Immature natural killer cell (primary cell): ENCODE data around the gene ANKRD55. TPM values are rescaled to one million over a fixed set of nuclear protein-coding genes. Genes with fewer than 3 reads are reported as not detected.
"Not testable (repeated sequence)": the region's sequence is repeated elsewhere in the genome, so short reads cannot be mapped to it uniquely, and the experiment has no call there.

ENCODE experiments used
- DNase-seq, 3 donors: peaks; one replicate each; pipeline ENCODE4 v3.0.0; 2022; ENCODE audit warnings: mixed read lengths in 1 of 3
- H3K27ac Mint-ChIP-seq, 6 donors: one replicate each; pipeline ENCODE4 v1.8.0; 2020; ENCODE audit warnings: mixed read lengths in 6 of 6, mild to moderate bottlenecking in 5 of 6, inconsistent platforms in 4 of 6, moderate library complexity in 3 of 6
- H3K27me3 Mint-ChIP-seq, 3 donors: one replicate each; pipeline ENCODE4 v1.8.0; 2020 to 2021; ENCODE audit warnings: low read depth in 3 of 3, mild to moderate bottlenecking in 3 of 3, mixed read lengths in 3 of 3, moderate library complexity in 3 of 3, inconsistent platforms in 1 of 3
- H3K36me3 Mint-ChIP-seq, 3 donors: one replicate each; pipeline ENCODE4 v1.8.0; 2020; ENCODE audit warnings: mixed read lengths in 3 of 3, inconsistent platforms in 2 of 3, mild to moderate bottlenecking in 2 of 3
- H3K4me1 Mint-ChIP-seq, 2 donors: one replicate each; pipeline ENCODE4 v1.8.0; 2020; ENCODE audit warnings: inconsistent platforms in 2 of 2, mild to moderate bottlenecking in 2 of 2, mixed read lengths in 2 of 2, moderate library complexity in 1 of 2
- H3K4me3 Mint-ChIP-seq, 5 donors: one replicate each; pipeline ENCODE4 v1.8.0; 2020; ENCODE audit warnings: mild to moderate bottlenecking in 5 of 5, mixed read lengths in 5 of 5, inconsistent platforms in 3 of 5, moderate library complexity in 3 of 5
- H3K9me3 Mint-ChIP-seq, 6 donors: one replicate each; pipeline ENCODE4 v1.8.0; 2020; ENCODE audit warnings: mild to moderate bottlenecking in 6 of 6, mixed read lengths in 6 of 6, inconsistent platforms in 4 of 6, moderate library complexity in 3 of 6
- polyA plus RNA-seq, 3 donors: library from polyadenylated mRNA; unstranded; fragments of 300-500 nt; fragmentation: Illumina TruSeq; gene quantifications; one replicate each; pipeline ENCODE4 v1.2.3, GENCODE V29; 2021

Gene ANKRD55
- polyA plus RNA-seq, 3 donors from 2014 or later, result 0.17 TPM; not detected in 2

- Mint-ChIP-seq H3K4me3 (no peak overlapping the region), H3K27ac (no peak overlapping the region), H3K4me1 (peaks cover 0 to 15% of the 10 kb centered on the region in 2 donors)
These were observed 71.2 kb downstream of the ANKRD55 start for GRCh38 chr5:56161927-56162326.

GRCh38 chr5:56161439-56161823 lies 71.7 kb downstream of the ANKRD55 start:
- Mint-ChIP-seq H3K27ac (no peak overlapping the region), H3K9me3 (no peaks in the 10 kb centered on the region), H3K4me3 (no peak overlapping the region), H3K27me3 (peaks cover 0 to 1% (median 0%) of the 10 kb centered on the region in 3 donors), H3K4me1 (peaks cover 4 to 20% of the 10 kb centered on the region in 2 donors), H3K36me3 (no peaks in the 10 kb centered on the region)
- no peak for DNase-seq

More at GRCh38 chr5:56161927-56162326, 71.2 kb downstream of the ANKRD55 start:
- no peaks in the 10 kb centered on the region for H3K36me3 Mint-ChIP-seq
- H3K27me3 Mint-ChIP-seq, result peaks cover 0 to 1% (median 0%) of the 10 kb centered on the region in 3 donors
- no peaks in the 10 kb centered on the region for H3K9me3 Mint-ChIP-seq
- DNase-seq, result no peak

GRCh38 chr5:56160723-56161438 lies 72.2 kb downstream of the ANKRD55 start:
- Mint-ChIP-seq H3K36me3 (no peaks in the 10 kb centered on the region), H3K4me1 (peaks cover 5 to 26% of the 10 kb centered on the region in 2 donors), H3K9me3 (no peaks in the 10 kb centered on the region), H3K4me3 (no peak overlapping the region), H3K27me3 (no peaks in the 10 kb centered on the region), H3K27ac (no peak overlapping the region)
- no peak for DNase-seq

GRCh38 chr5:56159521-56159947 lies 73.6 kb downstream of the ANKRD55 start:
- H3K27me3 Mint-ChIP-seq, result peaks cover 0 to 2% (median 2%) of the 10 kb centered on the region in 3 donors
- H3K4me3 Mint-ChIP-seq, result no peak overlapping the region
- H3K36me3 Mint-ChIP-seq, result no peaks in the 10 kb centered on the region
- no peak for DNase-seq
- H3K9me3 Mint-ChIP-seq, result no peaks in the 10 kb centered on the region
- H3K4me1 Mint-ChIP-seq, result peaks cover 5 to 27% of the 10 kb centered on the region in 2 donors
- H3K27ac Mint-ChIP-seq, result no peak overlapping the region

- Mint-ChIP-seq H3K36me3 (no peaks in the 10 kb centered on the region), H3K27me3 (peaks cover 0 to 2% (median 2%) of the 10 kb centered on the region in 3 donors), H3K4me3 (no peak overlapping the region), H3K4me1 (peaks cover 5 to 27% of the 10 kb centered on the region in 2 donors), H3K27ac (no peak overlapping the region), H3K9me3 (no peaks in the 10 kb centered on the region)
- no peak for DNase-seq
These were observed 74.7 kb downstream of the ANKRD55 start for GRCh38 chr5:56158331-56158960.

GRCh38 chr5:56157191-56157621 lies 75.9 kb downstream of the ANKRD55 start:
- not testable (repeated sequence) for DNase-seq, H3K36me3 Mint-ChIP-seq, H3K27me3 Mint-ChIP-seq, H3K4me3 Mint-ChIP-seq, H3K9me3 Mint-ChIP-seq, H3K27ac Mint-ChIP-seq
- peaks cover 12 to 35% of the 10 kb centered on the region in 2 donors for H3K4me1 Mint-ChIP-seq

GRCh38 chr5:56156585-56157190 lies 76.4 kb downstream of the ANKRD55 start:
- DNase-seq, result peak; percentile 25 to 34 (median 27)
- H3K4me3 Mint-ChIP-seq, H3K9me3 Mint-ChIP-seq, H3K27me3 Mint-ChIP-seq, H3K36me3 Mint-ChIP-seq: not testable (repeated sequence)
- peak overlapping the region in 3 of 6 donors; percentile 0 to 58 (median 29) for H3K27ac Mint-ChIP-seq
- peaks cover 12 to 36% of the 10 kb centered on the region in 2 donors for H3K4me1 Mint-ChIP-seq

- H3K36me3 Mint-ChIP-seq, result no peaks in the 10 kb centered on the region
- no peak overlapping the region for H3K4me3 Mint-ChIP-seq
- peak overlapping the region in 3 of 6 donors; percentile 0 to 38 (median 29) for H3K27ac Mint-ChIP-seq
- peaks cover 0 to 2% (median 2%) of the 10 kb centered on the region in 3 donors for H3K27me3 Mint-ChIP-seq
- peak in 1 of 3 donors; percentile 1 for DNase-seq
- H3K9me3 Mint-ChIP-seq, result no peaks in the 10 kb centered on the region
- peaks cover 12 to 30% of the 10 kb centered on the region in 2 donors for H3K4me1 Mint-ChIP-seq
These were observed 77.0 kb downstream of the ANKRD55 start for GRCh38 chr5:56155992-56156584.

- DNase-seq, result no peak
- H3K27me3 Mint-ChIP-seq, result peaks cover 0 to 2% (median 2%) of the 10 kb centered on the region in 3 donors
- no peaks in the 10 kb centered on the region for H3K9me3 Mint-ChIP-seq
- peaks cover 12 to 30% of the 10 kb centered on the region in 2 donors for H3K4me1 Mint-ChIP-seq
- H3K36me3 Mint-ChIP-seq, result no peaks in the 10 kb centered on the region
- no peak overlapping the region for H3K27ac Mint-ChIP-seq
- H3K4me3 Mint-ChIP-seq, result no peak overlapping the region
These were observed 78.2 kb downstream of the ANKRD55 start for GRCh38 chr5:56154732-56155484.

- H3K27me3 Mint-ChIP-seq, result peaks cover 2 to 4% (median 3%) of the 10 kb centered on the region in 3 donors
- no peak for DNase-seq
- peaks cover 12 to 29% of the 10 kb centered on the region in 2 donors for H3K4me1 Mint-ChIP-seq
- peak overlapping the region in 2 of 5 donors; percentile 2 to 4 for H3K4me3 Mint-ChIP-seq
- H3K27ac Mint-ChIP-seq, result peak overlapping the region in 1 of 6 donors; percentile 5
- no peaks in the 10 kb centered on the region for H3K9me3 Mint-ChIP-seq
- no peaks in the 10 kb centered on the region for H3K36me3 Mint-ChIP-seq
These were observed 80.7 kb downstream of the ANKRD55 start for GRCh38 chr5:56152437-56152836.

GRCh38 chr5:56150756-56151155 lies 82.4 kb downstream of the ANKRD55 start:
- H3K27me3 Mint-ChIP-seq, DNase-seq, H3K36me3 Mint-ChIP-seq, H3K9me3 Mint-ChIP-seq, H3K27ac Mint-ChIP-seq, H3K4me3 Mint-ChIP-seq: not testable (repeated sequence)
- peaks cover 7 to 13% of the 10 kb centered on the region in 2 donors for H3K4me1 Mint-ChIP-seq

- Mint-ChIP-seq H3K4me3 (no peak overlapping the region), H3K27ac (no peak overlapping the region), H3K4me1 (peaks cover 7 to 13% of the 10 kb centered on the region in 2 donors), H3K27me3 (peaks cover 0 to 4% (median 2%) of the 10 kb centered on the region in 3 donors), H3K36me3 (no peaks in the 10 kb centered on the region), H3K9me3 (no peaks in the 10 kb centered on the region)
- no peak for DNase-seq
These were observed 84.6 kb downstream of the ANKRD55 start for GRCh38 chr5:56148453-56148971.

- DNase-seq, result no peak
- Mint-ChIP-seq H3K4me1 (peaks cover 5 to 10% of the 10 kb centered on the region in 2 donors), H3K36me3 (no peaks in the 10 kb centered on the region), H3K27me3 (peaks cover 0 to 4% (median 2%) of the 10 kb centered on the region in 3 donors), H3K9me3 (no peaks in the 10 kb centered on the region), H3K27ac (no peak overlapping the region), H3K4me3 (no peak overlapping the region)
These were observed 85.4 kb downstream of the ANKRD55 start for GRCh38 chr5:56147659-56148230.
